Panc1 (cell line): ENCODE measurements around the gene GAD1. TPM values are rescaled to one million over a fixed set of nuclear protein-coding genes. Genes with fewer than 3 reads are reported as not detected.

Source experiments
- ATAC-seq: fragments of 200-7000 bp; cut with Tn5 transposase; 2 replicates; pipeline ENCODE4 v1.9.1; 2020; ENCODE audit warnings: mild to moderate bottlenecking, moderate library complexity
- BruUV-seq: library from RNA; stranded (reverse); fragments of 400-500 nt; replicated peaks from 2 replicates; lab custom pipeline; 2021; lab: Mats Ljungman, UMichigan
- CTCF ChIA-PET: fragments of 300-600 bp; sonication (Branson Sonifier 250); formaldehyde crosslinking; loops from one replicate; lab custom pipeline; 2022; ENCODE audit warnings: antibody characterized with exemption; lab: Charles Lee
- POLR2A ChIA-PET: fragments of 300-600 bp; sonication (Branson Sonifier 250); formaldehyde crosslinking; loops from one replicate; lab custom pipeline; 2022; ENCODE audit warnings: antibody characterized with exemption; lab: Charles Lee
- DNase-seq: peaks from one replicate; pipeline ENCODE4 v3.0.0-alpha.2; 2010; ENCODE audit warnings: low read depth, low spot score
- H3K27ac ChIP-seq: 2 replicates; pipeline ENCODE4 v1.5.1; 2011; ENCODE audit warnings: mild to moderate bottlenecking, low read length, inconsistent platforms
- H3K27me3 ChIP-seq: fragments of 200-500 bp; sonication (Bioruptor generic); 2 replicates; pipeline ENCODE4 v1.6.0; 2014; ENCODE audit warnings: low read length, inconsistent platforms; ENCODE audit not compliant: control insufficient read depth, insufficient read depth
- H3K36me3 ChIP-seq: fragments of 200-500 bp; sonication (Bioruptor generic); 2 replicates; pipeline ENCODE4 v1.5.1; 2014; ENCODE audit warnings: inconsistent platforms, mild to moderate bottlenecking, low read length, moderate library complexity; ENCODE audit not compliant: control insufficient read depth, insufficient read depth
- H3K4me1 ChIP-seq: 2 replicates; pipeline ENCODE4 v1.5.1; 2011; ENCODE audit warnings: inconsistent platforms, mild to moderate bottlenecking, low read length, moderate library complexity; ENCODE audit not compliant: control insufficient read depth, insufficient read depth
- H3K4me3 ChIP-seq, 2 experiments: 2 replicates each; pipeline ENCODE4 v1.5.1; 2011 to 2012; ENCODE audit warnings: low read depth in 2 of 2, low read length in 2 of 2, mild to moderate bottlenecking in 2 of 2, inconsistent platforms in 1 of 2, moderate library complexity in 1 of 2
- H3K9me3 ChIP-seq: fragments of 200-500 bp; sonication (Bioruptor generic); 2 replicates; pipeline ENCODE4 v1.5.1; 2014; ENCODE audit warnings: low read depth, mild to moderate bottlenecking, inconsistent platforms, low read length, moderate library complexity; ENCODE audit not compliant: control insufficient read depth, insufficient read depth
- POLR2AphosphoS5 ChIP-seq: IDR thresholded peaks from 2 replicates; pipeline ENCODE4 v1.6.1; 2012; ENCODE audit warnings: mild to moderate bottlenecking, low read depth, low read length, moderate library complexity
- SIN3A ChIP-seq: IDR thresholded peaks from 2 replicates; pipeline ENCODE4 v1.6.1; 2012; ENCODE audit warnings: low read depth, mild to moderate bottlenecking, low read length, moderate library complexity, borderline replicate concordance; ENCODE audit not compliant: insufficient read depth
- TCF7L2 ChIP-seq: IDR thresholded peaks from 2 replicates; pipeline ENCODE4 v1.6.1; 2011; ENCODE audit warnings: mild to moderate bottlenecking, low read depth, low read length, inconsistent platforms
- in situ Hi-C: cut with HindIII; loops from 2 replicates; pipeline ENCODE4 v1.10.0; 2016; ENCODE audit warnings: low sequenced_read_pairs, low pct_unique_long_range_greater_than_20kb
- intact Hi-C: fragments of 100-400 bp; cut with micrococcal nuclease; formaldehyde crosslinking; loops from one replicate; pipeline ENCODE4 v1.10.0; 2022; ENCODE audit not compliant: unreplicated experiment
- total RNA-seq: library from RNA; stranded (reverse); gene quantifications from one replicate; pipeline ENCODE4 v1.2.1, GENCODE V29; 2021; ENCODE audit not compliant: unreplicated experiment
- TF ChIP-seq, protein P1 (sequence below), 2 experiments: IDR thresholded peaks; 2 replicates each; pipeline ENCODE4 v1.6.1; 2011 to 2012; ENCODE audit warnings: low read depth in 2 of 2, control low read depth in 1 of 2, low read length in 1 of 2, mild to moderate bottlenecking in 1 of 2, moderate library complexity in 1 of 2; ENCODE audit not compliant: insufficient read depth in 1 of 2
- TF ChIP-seq, protein P2 (sequence below): fragments of 450-650 bp; IDR thresholded peaks from 2 replicates; pipeline ENCODE4 v1.5.1; 2017; ENCODE audit warnings: mild to moderate bottlenecking

The GAD1 gene
- total RNA-seq, 1 experiment from 2014 or later: 12.5 TPM

DNA sequence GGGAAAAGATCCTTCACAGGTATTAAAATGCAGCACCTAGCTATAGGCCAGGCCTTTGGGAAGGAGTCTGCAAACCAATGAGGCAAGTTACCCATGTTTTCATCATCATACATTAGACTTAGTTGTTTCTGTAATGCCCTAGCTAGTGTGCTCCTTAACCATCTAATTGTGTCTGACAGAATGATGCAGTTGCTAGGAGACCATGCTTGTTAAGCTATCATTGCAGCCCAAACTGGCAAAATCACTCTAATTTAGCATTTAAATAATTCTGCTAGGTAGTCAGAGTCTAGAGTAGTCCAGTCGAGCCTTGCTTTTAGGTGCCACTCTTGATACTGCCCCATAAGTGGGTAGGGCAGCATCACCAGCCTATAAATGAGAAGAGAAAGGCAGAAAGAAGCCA is 34.9 kb downstream of the GAD1 start:
- no peak for ATAC-seq
- no peaks in the 10 kb centered on the region for H3K27me3 ChIP-seq
- no TSS peak for BruUV-seq
- H3K9me3 ChIP-seq: no peaks in the 10 kb centered on the region
- H3K36me3 ChIP-seq: no peaks in the 10 kb centered on the region
- TF ChIP-seq POLR2AphosphoS5 (no peak), TCF7L2 (no peak), SIN3A (no peak)
- TF ChIP-seq, protein P1, sequence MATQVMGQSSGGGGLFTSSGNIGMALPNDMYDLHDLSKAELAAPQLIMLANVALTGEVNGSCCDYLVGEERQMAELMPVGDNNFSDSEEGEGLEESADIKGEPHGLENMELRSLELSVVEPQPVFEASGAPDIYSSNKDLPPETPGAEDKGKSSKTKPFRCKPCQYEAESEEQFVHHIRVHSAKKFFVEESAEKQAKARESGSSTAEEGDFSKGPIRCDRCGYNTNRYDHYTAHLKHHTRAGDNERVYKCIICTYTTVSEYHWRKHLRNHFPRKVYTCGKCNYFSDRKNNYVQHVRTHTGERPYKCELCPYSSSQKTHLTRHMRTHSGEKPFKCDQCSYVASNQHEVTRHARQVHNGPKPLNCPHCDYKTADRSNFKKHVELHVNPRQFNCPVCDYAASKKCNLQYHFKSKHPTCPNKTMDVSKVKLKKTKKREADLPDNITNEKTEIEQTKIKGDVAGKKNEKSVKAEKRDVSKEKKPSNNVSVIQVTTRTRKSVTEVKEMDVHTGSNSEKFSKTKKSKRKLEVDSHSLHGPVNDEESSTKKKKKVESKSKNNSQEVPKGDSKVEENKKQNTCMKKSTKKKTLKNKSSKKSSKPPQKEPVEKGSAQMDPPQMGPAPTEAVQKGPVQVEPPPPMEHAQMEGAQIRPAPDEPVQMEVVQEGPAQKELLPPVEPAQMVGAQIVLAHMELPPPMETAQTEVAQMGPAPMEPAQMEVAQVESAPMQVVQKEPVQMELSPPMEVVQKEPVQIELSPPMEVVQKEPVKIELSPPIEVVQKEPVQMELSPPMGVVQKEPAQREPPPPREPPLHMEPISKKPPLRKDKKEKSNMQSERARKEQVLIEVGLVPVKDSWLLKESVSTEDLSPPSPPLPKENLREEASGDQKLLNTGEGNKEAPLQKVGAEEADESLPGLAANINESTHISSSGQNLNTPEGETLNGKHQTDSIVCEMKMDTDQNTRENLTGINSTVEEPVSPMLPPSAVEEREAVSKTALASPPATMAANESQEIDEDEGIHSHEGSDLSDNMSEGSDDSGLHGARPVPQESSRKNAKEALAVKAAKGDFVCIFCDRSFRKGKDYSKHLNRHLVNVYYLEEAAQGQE (IDR thresholded peaks at IDR 0.05; ENCODE audit: insufficient read depth in 1 of 2, low read depth in 2 of 2, low read length in 1 of 2): no peak
- TF ChIP-seq, protein P2, sequence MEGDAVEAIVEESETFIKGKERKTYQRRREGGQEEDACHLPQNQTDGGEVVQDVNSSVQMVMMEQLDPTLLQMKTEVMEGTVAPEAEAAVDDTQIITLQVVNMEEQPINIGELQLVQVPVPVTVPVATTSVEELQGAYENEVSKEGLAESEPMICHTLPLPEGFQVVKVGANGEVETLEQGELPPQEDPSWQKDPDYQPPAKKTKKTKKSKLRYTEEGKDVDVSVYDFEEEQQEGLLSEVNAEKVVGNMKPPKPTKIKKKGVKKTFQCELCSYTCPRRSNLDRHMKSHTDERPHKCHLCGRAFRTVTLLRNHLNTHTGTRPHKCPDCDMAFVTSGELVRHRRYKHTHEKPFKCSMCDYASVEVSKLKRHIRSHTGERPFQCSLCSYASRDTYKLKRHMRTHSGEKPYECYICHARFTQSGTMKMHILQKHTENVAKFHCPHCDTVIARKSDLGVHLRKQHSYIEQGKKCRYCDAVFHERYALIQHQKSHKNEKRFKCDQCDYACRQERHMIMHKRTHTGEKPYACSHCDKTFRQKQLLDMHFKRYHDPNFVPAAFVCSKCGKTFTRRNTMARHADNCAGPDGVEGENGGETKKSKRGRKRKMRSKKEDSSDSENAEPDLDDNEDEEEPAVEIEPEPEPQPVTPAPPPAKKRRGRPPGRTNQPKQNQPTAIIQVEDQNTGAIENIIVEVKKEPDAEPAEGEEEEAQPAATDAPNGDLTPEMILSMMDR: no peak
- DNase-seq: no peak
- H3K4me3 ChIP-seq: no peak overlapping the region
- CTCF ChIA-PET: interaction anchor here (0.5 kb wide), 1 partner anchor 474 kb away, joined by 3 read pairs; no protein-coding TSS in a partner anchor
- in situ Hi-C loops (no loop called here), intact Hi-C loops (no loop called here)
- H3K27ac ChIP-seq: no peak overlapping the region
- POLR2A ChIA-PET: no interaction called here
- no peaks in the 10 kb centered on the region for H3K4me1 ChIP-seq

GRCh38 chr2:170856066-170856465 is 39.4 kb downstream of the GAD1 start:
- Histone ChIP-seq H3K27me3 (no peaks in the 10 kb centered on the region), H3K27ac (no peak overlapping the region), H3K4me1 (no peaks in the 10 kb centered on the region), H3K4me3 (no peak overlapping the region), H3K9me3 (no peaks in the 10 kb centered on the region), H3K36me3 (no peaks in the 10 kb centered on the region)
- intact Hi-C loops: no loop called here
- DNase-seq (no peak), ATAC-seq (no peak)
- BruUV-seq: no TSS peak
- ChIA-PET POLR2A (no interaction called here), CTCF (no interaction called here)
- TF ChIP-seq, protein P1 (IDR thresholded peaks at IDR 0.05; ENCODE audit: insufficient read depth in 1 of 2, low read depth in 2 of 2, low read length in 1 of 2): no peak
- TF ChIP-seq SIN3A (no peak), TCF7L2 (no peak), POLR2AphosphoS5 (no peak)
- TF ChIP-seq, protein P2: no peak
- in situ Hi-C loops: no loop called here
